ENCODE data around the gene COMMD1. TPM values are rescaled to one million over a fixed set of nuclear protein-coding genes. Genes with fewer than 3 reads are reported as not detected.
"Not testable (repeated sequence)": the region's sequence is repeated elsewhere in the genome, so short reads cannot be mapped to it uniquely, and the experiment has no call there.

Gene COMMD1
- total RNA-seq, 8 experiments from 2014 or later, result 23.6 to 48.6 (median 32.5) TPM

- ATAC-seq (replicated peaks in 6 of 8), result no peak
- in situ Hi-C loops (cut with MboI; ENCODE audit: low pct_unique_long_range_greater_than_20kb in 2 of 9, low sequenced_read_pairs in 9 of 9, unreplicated experiment in 9 of 9), result no loop called here
- WGBS, 10 experiments, result 67 to 100% (median 94%) methylated on average over 1 of the region's 1 CpG; no CpG with 5 or more reads in 4 of the 10 experiments
Observed at GRCh38 chr2:62016957-62017356, 111.5 kb downstream of the COMMD1 start.

GRCh38 chr2:62029910-62030309, 124.4 kb downstream of the COMMD1 start:
- no peak for ATAC-seq (replicated peaks in 6 of 8)
- Histone ChIP-seq H3K4me3 (no peak overlapping the region), H3K4me1 (replicated peaks in 1 of 2) (no peaks in the 10 kb centered on the region), H3K27ac (no peak overlapping the region)
- in situ Hi-C loops (cut with MboI; ENCODE audit: low pct_unique_long_range_greater_than_20kb in 2 of 9, low sequenced_read_pairs in 9 of 9, unreplicated experiment in 9 of 9), result no loop called here
- 62 to 100% (median 89%) methylated on average over 1 to 3 of the region's 3 CpGs; no CpG with 5 or more reads in 2 of the 10 experiments for WGBS, 10 experiments

More at GRCh38 chr2:62016957-62017356, 111.5 kb downstream of the COMMD1 start:
- no peaks in the 10 kb centered on the region for H3K4me1 ChIP-seq (replicated peaks in 1 of 2)
- no peak overlapping the region for H3K27ac ChIP-seq
- H3K4me3 ChIP-seq, result no peak overlapping the region

DNA sequence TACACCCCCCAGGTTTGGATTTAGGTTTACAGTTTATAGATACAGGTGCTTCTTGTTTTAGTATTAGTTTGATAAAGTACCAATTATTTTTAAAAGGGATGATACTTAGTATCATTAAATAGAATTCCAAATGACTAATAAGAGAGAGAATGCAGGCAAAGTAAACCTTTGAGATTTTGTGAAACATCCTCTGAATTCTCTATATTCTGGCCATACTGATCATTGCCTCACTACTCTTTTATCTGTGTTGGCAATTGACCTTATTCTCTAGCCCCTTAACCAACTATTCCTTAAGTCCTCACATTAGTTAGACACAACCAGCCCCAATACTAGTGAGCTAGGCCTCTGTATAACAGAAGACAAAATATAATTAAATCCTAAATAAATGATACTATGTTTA, 125.4 kb downstream of the COMMD1 start:
- Histone ChIP-seq H3K27ac (no peak overlapping the region), H3K4me1 (replicated peaks in 1 of 2) (no peaks in the 10 kb centered on the region), H3K4me3 (no peak overlapping the region)
- no peak for ATAC-seq (replicated peaks in 6 of 8)
- in situ Hi-C loops (cut with MboI; ENCODE audit: low pct_unique_long_range_greater_than_20kb in 2 of 9, low sequenced_read_pairs in 9 of 9, unreplicated experiment in 9 of 9), result no loop called here

DNA sequence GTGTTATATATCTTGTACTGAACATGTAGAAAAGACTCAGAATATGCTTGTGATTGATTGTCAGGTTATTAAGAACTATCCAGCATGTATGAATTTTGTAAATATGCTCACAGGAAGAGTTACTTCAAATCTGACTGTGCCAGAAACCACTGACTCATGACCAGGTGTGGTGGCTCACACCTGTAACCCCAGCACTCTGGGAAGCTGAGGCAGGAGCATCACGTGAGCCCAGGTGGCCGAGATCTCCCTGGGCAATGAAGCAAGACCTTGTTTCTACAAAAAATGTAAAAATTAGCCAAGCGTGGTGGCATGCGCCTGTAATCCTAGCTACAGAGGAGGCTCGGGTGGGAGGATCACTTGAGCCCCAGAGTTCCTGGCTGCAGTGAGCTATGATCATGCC, 126.6 kb downstream of the COMMD1 start:
- H3K27ac ChIP-seq, result no peak overlapping the region
- no peak overlapping the region for H3K4me3 ChIP-seq
- ATAC-seq (replicated peaks in 6 of 8), result no peak
- WGBS, 10 experiments, result 67 to 100% (median 91%) methylated on average over 1 to 5 of the region's 5 CpGs
- in situ Hi-C loops (cut with MboI; ENCODE audit: low pct_unique_long_range_greater_than_20kb in 2 of 9, low sequenced_read_pairs in 9 of 9, unreplicated experiment in 9 of 9), result no loop called here
- no peaks in the 10 kb centered on the region for H3K4me1 ChIP-seq (replicated peaks in 1 of 2)

- Histone ChIP-seq H3K4me3 (no peak overlapping the region), H3K27ac (no peak overlapping the region), H3K4me1 (replicated peaks in 1 of 2) (no peaks in the 10 kb centered on the region)
- ATAC-seq (replicated peaks in 6 of 8), result no peak
- in situ Hi-C loops (cut with MboI; ENCODE audit: low pct_unique_long_range_greater_than_20kb in 2 of 9, low sequenced_read_pairs in 9 of 9, unreplicated experiment in 9 of 9), result no loop called here
Observed at GRCh38 chr2:62034715-62035114, 129.2 kb downstream of the COMMD1 start.

DNA sequence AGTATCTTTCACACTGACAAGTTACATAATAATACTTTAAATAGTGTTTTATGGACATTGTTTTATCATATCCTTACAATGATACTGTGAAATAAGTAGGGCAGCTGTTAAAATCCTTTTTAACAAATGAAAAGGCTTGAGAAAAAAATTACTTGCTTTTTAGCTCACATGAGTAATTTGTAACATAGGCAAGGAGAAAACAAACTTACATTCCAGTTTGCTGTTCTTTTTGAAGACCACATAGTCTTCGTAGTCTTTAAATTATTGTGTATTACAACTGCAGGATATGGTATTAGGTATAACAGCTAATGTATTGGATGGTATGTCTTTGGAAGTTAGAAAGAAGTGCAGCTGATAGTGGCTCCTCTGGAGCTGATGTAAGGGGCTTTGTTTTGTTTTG, 130.8 kb downstream of the COMMD1 start:
- Histone ChIP-seq H3K27ac (no peak overlapping the region), H3K4me1 (replicated peaks in 1 of 2) (no peaks in the 10 kb centered on the region), H3K4me3 (no peak overlapping the region)
- no peak for ATAC-seq (replicated peaks in 6 of 8)
- WGBS, 10 experiments, result 75 to 100% (median 93%) methylated on average over 1 of the region's 1 CpG; no CpG with 5 or more reads in 4 of the 10 experiments
- in situ Hi-C loops (cut with MboI; ENCODE audit: low pct_unique_long_range_greater_than_20kb in 2 of 9, low sequenced_read_pairs in 9 of 9, unreplicated experiment in 9 of 9), result no loop called here

DNA sequence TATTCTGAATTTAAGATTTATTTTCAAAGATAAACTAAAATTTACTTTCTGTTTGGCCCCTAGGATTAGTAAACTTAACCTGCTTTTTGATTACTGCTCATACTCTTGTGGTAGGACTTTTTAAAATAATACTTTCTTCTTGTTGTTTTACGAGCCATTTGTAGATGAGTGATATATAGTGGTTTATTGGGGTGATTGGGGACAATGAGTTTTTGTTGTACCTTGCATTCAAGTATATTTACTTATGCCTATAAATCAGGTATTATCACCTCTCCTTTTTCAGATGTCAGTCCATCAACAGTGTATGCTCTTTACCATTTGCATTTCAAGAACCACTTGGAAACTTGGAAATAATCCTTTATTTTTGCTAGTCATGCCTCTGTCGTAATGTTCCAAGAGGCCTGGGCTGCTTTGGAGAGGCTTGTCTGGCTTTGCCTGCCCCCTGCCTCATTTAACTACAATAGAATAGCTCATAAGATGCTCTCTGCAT, 131.3 kb downstream of the COMMD1 start:
- in situ Hi-C loops (cut with MboI; ENCODE audit: low pct_unique_long_range_greater_than_20kb in 2 of 9, low sequenced_read_pairs in 9 of 9, unreplicated experiment in 9 of 9), result no loop called here
- no peak overlapping the region for H3K4me3 ChIP-seq
- WGBS, 10 experiments, result 75 to 100% (median 92%) methylated on average over 1 to 2 of the region's 2 CpGs; no CpG with 5 or more reads in 2 of the 10 experiments
- no peak for ATAC-seq (replicated peaks in 6 of 8)
- no peaks in the 10 kb centered on the region for H3K4me1 ChIP-seq (replicated peaks in 1 of 2)
- no peak overlapping the region for H3K27ac ChIP-seq

DNA sequence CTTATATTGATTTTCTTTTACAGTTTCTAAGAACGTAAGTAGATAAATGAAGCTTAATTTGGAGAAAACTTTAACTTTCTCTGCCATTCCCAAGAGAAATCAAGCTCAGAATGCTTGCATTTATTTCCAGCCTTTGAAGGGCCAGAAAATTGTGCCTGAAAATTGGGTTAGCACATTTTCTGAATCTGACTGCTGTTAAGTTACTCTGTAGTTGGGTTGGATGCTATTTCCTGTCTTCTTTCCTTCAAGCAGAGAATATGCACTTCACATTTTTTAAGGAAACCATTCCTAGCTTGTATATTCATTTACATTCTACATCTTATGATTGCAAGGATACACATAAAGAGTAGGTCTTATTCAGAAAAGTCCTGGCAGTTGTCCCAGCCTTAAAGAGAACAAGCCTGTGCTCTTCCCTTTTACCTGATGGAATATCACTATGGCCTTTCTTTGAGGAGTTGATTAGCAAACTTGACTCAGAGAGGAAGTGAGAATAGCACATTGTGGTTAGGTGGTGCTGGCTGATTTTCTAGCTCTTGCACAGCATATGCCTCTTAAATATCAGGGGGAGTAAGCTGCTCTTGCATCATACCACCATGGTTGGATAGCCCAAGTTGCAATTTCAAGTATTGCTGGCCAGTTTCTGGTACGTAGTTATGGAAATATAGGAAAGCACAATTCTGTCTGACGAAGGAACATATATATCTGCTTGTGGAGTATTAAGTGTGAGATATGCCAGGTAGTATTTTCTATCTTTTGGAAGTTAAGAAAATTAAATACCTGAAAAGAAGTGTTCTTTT, 133.7 kb downstream of the COMMD1 start:
- Histone ChIP-seq H3K4me3 (no peak overlapping the region), H3K27ac (no peak overlapping the region), H3K4me1 (replicated peaks in 1 of 2) (no peaks in the 10 kb centered on the region)
- WGBS, 10 experiments, result 80 to 100% (median 92%) methylated on average over 1 to 3 of the region's 3 CpGs; no CpG with 5 or more reads in 1 of the 10 experiments
- in situ Hi-C loops (cut with MboI; ENCODE audit: low pct_unique_long_range_greater_than_20kb in 2 of 9, low sequenced_read_pairs in 9 of 9, unreplicated experiment in 9 of 9), result no loop called here
- ATAC-seq (replicated peaks in 6 of 8), result peak in 3 of 8 experiments; percentile 57 to 74 (median 64)

DNA sequence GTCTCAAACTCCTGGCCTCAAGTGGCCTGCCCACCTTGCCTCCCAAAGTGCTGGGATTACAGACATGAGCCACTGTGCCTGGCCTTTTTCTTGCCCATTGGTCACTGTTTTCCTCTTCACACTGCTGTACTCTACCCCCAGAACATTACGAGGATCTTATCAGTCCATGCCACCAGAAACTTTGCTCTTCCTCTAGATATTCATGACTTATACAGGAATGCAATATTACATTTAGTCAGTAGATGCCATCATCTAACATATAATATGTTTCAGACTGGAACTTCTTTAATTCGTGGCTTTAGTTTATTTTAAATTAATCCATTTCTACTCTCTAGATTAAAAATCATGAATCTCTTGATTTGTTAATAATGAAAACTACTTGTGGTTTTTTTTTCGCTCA, 135.5 kb downstream of the COMMD1 start:
- H3K4me1 ChIP-seq (replicated peaks in 1 of 2), result no peaks in the 10 kb centered on the region
- WGBS, 10 experiments, result 79 to 100% (median 95%) methylated on average over 1 to 3 of the region's 3 CpGs
- in situ Hi-C loops (cut with MboI; ENCODE audit: low pct_unique_long_range_greater_than_20kb in 2 of 9, low sequenced_read_pairs in 9 of 9, unreplicated experiment in 9 of 9), result no loop called here
- no peak overlapping the region for H3K27ac ChIP-seq
- H3K4me3 ChIP-seq, result no peak overlapping the region
- ATAC-seq (replicated peaks in 6 of 8), result no peak

DNA sequence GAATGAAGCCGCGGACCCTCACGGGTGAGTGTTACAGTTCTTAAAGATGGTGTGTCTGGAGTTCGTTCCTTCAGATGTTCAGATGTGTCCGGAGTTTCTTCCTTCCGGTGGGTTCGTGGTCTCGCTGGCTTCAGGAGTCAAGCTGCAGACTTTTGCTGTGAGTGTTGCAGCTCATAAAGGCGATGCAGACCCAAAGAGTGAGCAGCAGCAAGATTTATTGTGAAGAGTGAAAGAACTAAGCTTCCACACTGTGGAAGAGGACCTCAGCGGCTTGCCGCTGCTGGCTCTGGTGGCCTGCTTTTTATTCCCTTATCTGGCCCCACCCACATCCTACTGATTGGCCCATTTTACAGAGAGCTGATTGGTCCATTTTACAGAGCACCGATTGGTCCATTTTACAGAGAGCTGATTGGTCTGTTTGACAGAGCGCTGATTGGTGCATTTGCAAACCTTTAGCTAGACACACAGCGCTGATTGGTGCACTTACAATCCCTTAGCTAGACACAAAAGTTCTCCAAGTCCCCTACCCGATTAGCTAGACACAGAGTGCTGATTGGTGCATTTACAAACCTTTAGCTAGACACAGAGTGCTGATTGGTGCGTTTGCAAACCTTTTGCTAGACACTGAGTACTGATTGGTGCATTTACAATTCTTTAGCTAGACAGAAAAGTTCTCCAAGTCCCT, 136.4 kb downstream of the COMMD1 start:
- H3K27ac ChIP-seq; H3K4me3 ChIP-seq; in situ Hi-C loops (cut with MboI; ENCODE audit: low pct_unique_long_range_greater_than_20kb in 2 of 9, low sequenced_read_pairs in 9 of 9, unreplicated experiment in 9 of 9); ATAC-seq (replicated peaks in 6 of 8); H3K4me1 ChIP-seq (replicated peaks in 1 of 2): not testable (repeated sequence)
- WGBS, 10 experiments, result 82 to 100% (median 92%) methylated on average over 1 to 12 of the region's 16 CpGs

- H3K27ac ChIP-seq, result no peak overlapping the region
- in situ Hi-C loops (cut with MboI; ENCODE audit: low pct_unique_long_range_greater_than_20kb in 2 of 9, low sequenced_read_pairs in 9 of 9, unreplicated experiment in 9 of 9), result no loop called here
- no peaks in the 10 kb centered on the region for H3K4me1 ChIP-seq (replicated peaks in 1 of 2)
- no peak for ATAC-seq (replicated peaks in 6 of 8)
- 100% methylated on average over 1 to 5 of the region's 30 CpGs; no CpG with 5 or more reads in 8 of the 10 experiments for WGBS, 10 experiments
- no peak overlapping the region for H3K4me3 ChIP-seq
Observed at GRCh38 chr2:62042400-62042799, 136.9 kb downstream of the COMMD1 start.

DNA sequence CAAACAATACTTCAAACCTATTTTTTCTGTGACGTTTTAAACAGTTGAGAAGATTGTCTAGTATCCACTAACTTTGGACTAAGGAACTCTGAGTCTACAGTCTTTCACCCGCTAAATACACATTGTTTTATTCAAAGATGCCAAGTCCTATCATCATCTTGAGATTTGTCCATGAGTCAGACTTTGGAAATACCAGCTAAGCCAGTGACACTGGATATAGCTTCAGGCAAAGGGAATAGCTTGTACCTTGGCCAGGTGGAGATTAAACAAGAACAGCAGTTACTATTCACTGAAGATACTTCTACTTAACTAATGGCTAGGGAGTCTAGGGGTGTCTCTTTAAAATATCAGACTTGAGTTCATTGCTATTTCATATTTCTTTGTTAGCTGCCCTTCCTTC, 137.5 kb downstream of the COMMD1 start:
- Histone ChIP-seq H3K27ac (no peak overlapping the region), H3K4me3 (no peak overlapping the region), H3K4me1 (replicated peaks in 1 of 2) (no peaks in the 10 kb centered on the region)
- in situ Hi-C loops (cut with MboI; ENCODE audit: low pct_unique_long_range_greater_than_20kb in 2 of 9, low sequenced_read_pairs in 9 of 9, unreplicated experiment in 9 of 9), result no loop called here
- WGBS, 10 experiments, result 17 to 100% (median 88%) methylated on average over 1 to 2 of the region's 2 CpGs; no CpG with 5 or more reads in 2 of the 10 experiments
- ATAC-seq (replicated peaks in 6 of 8), result no peak

GRCh38 chr2:62045017-62045543, 139.6 kb downstream of the COMMD1 start:
- no peak overlapping the region for H3K27ac ChIP-seq
- H3K4me1 ChIP-seq (replicated peaks in 1 of 2), result no peaks in the 10 kb centered on the region
- 14 to 86% (median 63%) methylated on average over 1 to 3 of the region's 3 CpGs; no CpG with 5 or more reads in 1 of the 10 experiments for WGBS, 10 experiments
- no peak overlapping the region for H3K4me3 ChIP-seq
- no peak for ATAC-seq (replicated peaks in 6 of 8)
- in situ Hi-C loops (cut with MboI; ENCODE audit: low pct_unique_long_range_greater_than_20kb in 2 of 9, low sequenced_read_pairs in 9 of 9, unreplicated experiment in 9 of 9), result no loop called here
